HL-60 (cell line): ENCODE data around the gene CMTM5.

ENCODE experiments used
- DNase-seq, 2 experiments: peaks; one replicate each; pipeline ENCODE4 v3.0.0-alpha.2; 2010 to 2020; ENCODE audit warnings: low read depth in 1 of 2, low spot score in 1 of 2
- H3K27ac ChIP-seq: fragments of 250-450 bp; sonication (Bioruptor Pico); replicated peaks from 2 replicates; pipeline ENCODE4 v1.5.1; 2020; ENCODE audit warnings: mild to moderate bottlenecking, moderate library complexity
- H3K27me3 ChIP-seq: fragments of 250-450 bp; sonication (Bioruptor Pico); 2 replicates; pipeline ENCODE4 v1.5.1; 2021; ENCODE audit warnings: mild to moderate bottlenecking, moderate library complexity; ENCODE audit not compliant: insufficient read depth, poor library complexity, severe bottlenecking
- H3K4me3 ChIP-seq: replicated peaks from 2 replicates; pipeline ENCODE4 v1.5.1; 2011; ENCODE audit warnings: mild to moderate bottlenecking, control low read depth, low read length; ENCODE audit not compliant: insufficient read depth
- CTCF ChIP-seq: IDR thresholded peaks from one replicate; pipeline ENCODE4 v1.5.1; 2011; ENCODE audit warnings: low read length, control low read depth, inconsistent platforms; ENCODE audit not compliant: insufficient read depth
- GABPA ChIP-seq: IDR thresholded peaks from 2 replicates; pipeline ENCODE4 v1.6.1; 2012; ENCODE audit warnings: low read depth
- POLR2AphosphoS5 ChIP-seq: IDR thresholded peaks from 2 replicates; pipeline ENCODE4 v1.6.1; 2012; ENCODE audit warnings: low read depth
- REST ChIP-seq: IDR thresholded peaks from 2 replicates; pipeline ENCODE4 v1.6.1; 2012; ENCODE audit warnings: low read depth; ENCODE audit not compliant: insufficient replicate concordance
- SPI1 ChIP-seq: IDR thresholded peaks from 2 replicates; pipeline ENCODE4 v1.6.1; 2012; ENCODE audit warnings: low read depth, mild to moderate bottlenecking, borderline replicate concordance

CMTM5 gene

GRCh38 chr14:23365036-23365731, 11.7 kb upstream of the CMTM5 start, which contains the start of gene EFS:
EFS (minus strand) TSS chr14:23365172; CDS start chr14:23365025, 147 bp downstream.
- no peak for DNase-seq
- Histone ChIP-seq H3K27me3 (peaks cover 49% of the 10 kb centered on the region), H3K27ac (no peak within 1 kb of the TSS), H3K4me3 (no peak within 1 kb of the TSS)
- TF ChIP-seq REST = no peak
- TF ChIP-seq SPI1 = no peak
- no peak for TF ChIP-seq GABPA
- TF ChIP-seq CTCF = no peak
- TF ChIP-seq POLR2AphosphoS5 = no peak

GRCh38 chr14:23365732-23366425, 11.0 kb upstream of the CMTM5 start:
- TF ChIP-seq POLR2AphosphoS5 = no peak
- DNase-seq = no peak
- Histone ChIP-seq H3K4me3 (no peak overlapping the region), H3K27ac (no peak overlapping the region), H3K27me3 (peaks cover 49% of the 10 kb centered on the region)

GRCh38 chr14:23366426-23366921, 10.4 kb upstream of the CMTM5 start:
- Histone ChIP-seq H3K27ac (no peak overlapping the region), H3K27me3 (peaks cover 49% of the 10 kb centered on the region), H3K4me3 (no peak overlapping the region)
- DNase-seq = no peak
- TF ChIP-seq REST (no peak), CTCF (no peak), GABPA (no peak), POLR2AphosphoS5 (no peak), SPI1 (no peak)

- no peak for TF ChIP-seq CTCF
- no peak for TF ChIP-seq REST
- no peak for TF ChIP-seq GABPA
- no peak for TF ChIP-seq SPI1
- TF ChIP-seq POLR2AphosphoS5 = no peak
- H3K27me3 ChIP-seq = peaks cover 24% of the 10 kb centered on the region
- no peak overlapping the region for H3K27ac ChIP-seq
- no peak for DNase-seq
- no peak overlapping the region for H3K4me3 ChIP-seq
These were observed 6.6 kb upstream of the CMTM5 start for GRCh38 chr14:23370221-23370620.
